PC-9 (cell line): ENCODE data around the gene LCN6.

Experiments
- EZH2 ChIP-seq: fragments of 200-600 bp; sonication (generic); IDR thresholded peaks from 2 replicates; pipeline ENCODE4 v1.8.0; 2017; ENCODE audit warnings: antibody characterized with exemption, low read depth
- TF ChIP-seq, protein P1 (sequence below): fragments of 200-600 bp; sonication (generic); conservative IDR thresholded peaks from 2 replicates; pipeline ENCODE4 v1.6.1; 2017; ENCODE audit warnings: mixed run types, antibody characterized with exemption, mild to moderate bottlenecking, moderate library complexity

DNA sequence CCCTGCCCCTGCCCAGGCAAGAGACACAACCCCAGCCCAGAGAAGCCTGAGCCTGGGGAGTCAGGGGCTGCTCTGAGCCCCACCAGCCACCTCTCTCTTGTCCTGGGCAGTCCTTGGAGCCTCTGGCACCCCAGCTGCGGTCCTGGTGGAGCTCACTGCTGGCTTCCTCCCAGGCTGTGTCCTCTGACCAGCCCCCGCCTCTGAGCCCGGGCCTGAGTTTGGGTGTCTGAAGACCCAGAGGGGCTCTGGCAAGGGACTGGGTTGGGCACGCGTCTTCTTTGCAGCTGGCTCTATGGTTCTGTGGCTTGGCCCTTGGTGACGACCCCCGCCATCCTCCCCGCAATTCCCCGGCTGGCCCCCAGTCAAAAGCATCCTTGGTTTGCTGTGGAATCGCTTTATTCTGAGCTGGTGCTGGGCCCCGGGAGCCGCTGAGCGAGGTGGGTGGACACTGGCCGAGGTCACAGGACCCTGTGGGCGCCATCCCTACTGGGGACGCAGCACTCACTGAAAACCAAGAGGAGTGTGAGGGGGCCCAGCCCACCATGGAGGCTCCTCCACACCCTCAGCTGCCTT, 4.6 kb downstream of the LCN6 start:
- TF ChIP-seq, protein P1, sequence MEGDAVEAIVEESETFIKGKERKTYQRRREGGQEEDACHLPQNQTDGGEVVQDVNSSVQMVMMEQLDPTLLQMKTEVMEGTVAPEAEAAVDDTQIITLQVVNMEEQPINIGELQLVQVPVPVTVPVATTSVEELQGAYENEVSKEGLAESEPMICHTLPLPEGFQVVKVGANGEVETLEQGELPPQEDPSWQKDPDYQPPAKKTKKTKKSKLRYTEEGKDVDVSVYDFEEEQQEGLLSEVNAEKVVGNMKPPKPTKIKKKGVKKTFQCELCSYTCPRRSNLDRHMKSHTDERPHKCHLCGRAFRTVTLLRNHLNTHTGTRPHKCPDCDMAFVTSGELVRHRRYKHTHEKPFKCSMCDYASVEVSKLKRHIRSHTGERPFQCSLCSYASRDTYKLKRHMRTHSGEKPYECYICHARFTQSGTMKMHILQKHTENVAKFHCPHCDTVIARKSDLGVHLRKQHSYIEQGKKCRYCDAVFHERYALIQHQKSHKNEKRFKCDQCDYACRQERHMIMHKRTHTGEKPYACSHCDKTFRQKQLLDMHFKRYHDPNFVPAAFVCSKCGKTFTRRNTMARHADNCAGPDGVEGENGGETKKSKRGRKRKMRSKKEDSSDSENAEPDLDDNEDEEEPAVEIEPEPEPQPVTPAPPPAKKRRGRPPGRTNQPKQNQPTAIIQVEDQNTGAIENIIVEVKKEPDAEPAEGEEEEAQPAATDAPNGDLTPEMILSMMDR: no peak
- no peak for TF ChIP-seq EZH2
